Peyer's patch (tissue), 4 donors: ENCODE data around the gene ANKMY1. TPM values are rescaled to one million over a fixed set of nuclear protein-coding genes. Genes with fewer than 3 reads are reported as not detected.

Experiments used
- DNase-seq, 3 donors: peaks; one replicate each; pipeline ENCODE4 v3.0.0-alpha.2; 2017 to 2019
- H3K27ac ChIP-seq, 4 donors: fragments of 200-600 bp; sonication (generic); one replicate each; pipeline ENCODE4 v1.5.1; 2016 to 2019
- H3K27me3 ChIP-seq, 2 donors: fragments of 200-600 bp; sonication (generic); one replicate each; pipeline ENCODE4 v1.5.1; 2019
- H3K36me3 ChIP-seq, 3 donors: fragments of 200-600 bp; sonication (generic); one replicate each; pipeline ENCODE4 v1.5.1; 2016 to 2019
- H3K4me1 ChIP-seq, 4 donors: fragments of 200-600 bp; sonication (generic); one replicate each; pipeline ENCODE4 v1.5.1; 2016 to 2019
- H3K4me3 ChIP-seq, 4 donors: fragments of 200-600 bp; sonication (generic); 1 replicate in 3 of 4; 2 replicates in 1 of 4; pipeline ENCODE4 v1.5.1; 2016 to 2019; ENCODE audit warnings: mild to moderate bottlenecking in 1 of 4
- H3K9me3 ChIP-seq, 4 donors: fragments of 200-600 bp; sonication (generic); one replicate each; pipeline ENCODE4 v1.5.1; 2016 to 2019; ENCODE audit warnings: mild to moderate bottlenecking in 1 of 4
- POLR2A ChIP-seq, 2 donors: fragments of 450-650 bp; IDR thresholded peaks; one replicate each; pipeline ENCODE4 v1.5.1; 2017; ENCODE audit warnings: antibody characterized with exemption in 2 of 2, mild to moderate bottlenecking in 2 of 2, moderate library complexity in 2 of 2
- small RNA-seq, 2 donors: library from RNA; depleted of rRNA; stranded (forward); fragments of <200 nt; gene quantifications; one replicate each; pipeline ENCODE3, GENCODE V24; 2016
- total RNA-seq, 4 donors: library from RNA; depleted of rRNA; stranded (reverse); fragments of >200 nt; gene quantifications; one replicate each; pipeline ENCODE4 v1.1.0, GENCODE V29; 2016
- TF ChIP-seq, protein P1 (sequence below), 6 experiments: fragments of 450-650 bp in 4 of 6; fragments of 200-600 bp in 2 of 6; sonication (generic) in 1 of 6; IDR thresholded peaks; one replicate each; pipeline ENCODE4 v1.5.1; 2017 to 2019; ENCODE audit warnings: antibody characterized with exemption in 6 of 6, mild to moderate bottlenecking in 3 of 6, moderate library complexity in 1 of 6

Gene ANKMY1
- total RNA-seq, 4 donors from 2014 or later, result 27.8 to 89.1 (median 40.1) TPM

DNA sequence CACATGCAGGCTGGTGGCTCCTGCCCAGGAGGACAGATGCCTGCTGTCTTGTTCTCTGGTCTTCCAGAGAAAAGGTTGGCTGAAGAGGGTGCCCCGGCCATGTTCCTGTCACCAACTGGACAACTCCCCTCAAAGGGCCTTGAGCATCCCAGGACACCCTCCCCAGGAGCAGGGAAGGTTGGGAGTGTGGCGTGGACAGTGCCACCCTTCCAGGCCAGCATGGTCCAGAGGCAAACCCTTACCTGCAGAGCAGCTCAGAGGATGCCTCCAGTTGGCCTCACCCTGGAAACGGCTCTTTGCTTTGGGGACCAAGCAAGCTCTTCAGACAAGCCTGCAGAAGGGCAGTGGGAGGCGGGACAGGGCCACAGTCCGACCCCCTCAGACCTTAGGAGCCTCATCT is 127.2 kb downstream of the ANKMY1 start:
- DNase-seq, result no peak
- Histone ChIP-seq H3K36me3 (no peaks in the 10 kb centered on the region), H3K4me3 (no peak overlapping the region), H3K27ac (no peak overlapping the region), H3K4me1 (peaks cover 0 to 7% (median 2%) of the 10 kb centered on the region in 4 donors), H3K9me3 (no peaks in the 10 kb centered on the region), H3K27me3 (no peaks in the 10 kb centered on the region)
- no peak for TF ChIP-seq POLR2A (IDR thresholded peaks at IDR 0.05)
- TF ChIP-seq, protein P1, sequence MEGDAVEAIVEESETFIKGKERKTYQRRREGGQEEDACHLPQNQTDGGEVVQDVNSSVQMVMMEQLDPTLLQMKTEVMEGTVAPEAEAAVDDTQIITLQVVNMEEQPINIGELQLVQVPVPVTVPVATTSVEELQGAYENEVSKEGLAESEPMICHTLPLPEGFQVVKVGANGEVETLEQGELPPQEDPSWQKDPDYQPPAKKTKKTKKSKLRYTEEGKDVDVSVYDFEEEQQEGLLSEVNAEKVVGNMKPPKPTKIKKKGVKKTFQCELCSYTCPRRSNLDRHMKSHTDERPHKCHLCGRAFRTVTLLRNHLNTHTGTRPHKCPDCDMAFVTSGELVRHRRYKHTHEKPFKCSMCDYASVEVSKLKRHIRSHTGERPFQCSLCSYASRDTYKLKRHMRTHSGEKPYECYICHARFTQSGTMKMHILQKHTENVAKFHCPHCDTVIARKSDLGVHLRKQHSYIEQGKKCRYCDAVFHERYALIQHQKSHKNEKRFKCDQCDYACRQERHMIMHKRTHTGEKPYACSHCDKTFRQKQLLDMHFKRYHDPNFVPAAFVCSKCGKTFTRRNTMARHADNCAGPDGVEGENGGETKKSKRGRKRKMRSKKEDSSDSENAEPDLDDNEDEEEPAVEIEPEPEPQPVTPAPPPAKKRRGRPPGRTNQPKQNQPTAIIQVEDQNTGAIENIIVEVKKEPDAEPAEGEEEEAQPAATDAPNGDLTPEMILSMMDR (IDR thresholded peaks at IDR 0.05), result no peak

DNA sequence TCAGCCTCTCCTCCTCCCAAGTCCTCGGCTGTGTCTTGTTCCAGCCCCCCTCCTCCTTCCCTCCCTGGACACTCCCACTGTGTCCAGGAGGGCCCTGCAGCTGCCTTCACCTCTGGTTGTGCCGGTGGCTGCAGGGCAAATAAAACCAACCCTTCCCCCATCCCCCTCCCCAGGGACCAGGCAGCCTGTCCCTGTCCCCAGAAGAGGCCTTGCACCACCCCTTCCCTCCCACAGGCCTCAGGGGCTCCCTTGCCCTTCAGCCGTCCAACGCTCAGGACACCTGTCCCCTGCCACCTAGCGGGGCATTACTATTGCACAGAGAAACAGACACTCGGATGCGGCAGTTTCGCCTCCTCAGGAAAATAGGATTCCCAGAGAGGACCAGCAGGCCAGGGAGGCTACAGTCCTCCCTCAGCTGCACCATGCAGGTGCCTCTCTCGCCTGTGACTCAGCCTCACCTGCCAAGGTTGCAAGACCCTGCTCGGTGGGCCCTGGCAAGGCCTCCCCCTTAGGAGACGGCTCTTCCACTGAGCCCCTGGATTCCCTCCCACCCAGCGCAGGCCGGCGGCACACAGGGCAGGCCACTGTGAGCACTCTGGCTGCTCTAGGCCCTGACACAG is 127.8 kb downstream of the ANKMY1 start:
- Histone ChIP-seq H3K4me3 (no peak overlapping the region), H3K36me3 (no peaks in the 10 kb centered on the region), H3K9me3 (no peaks in the 10 kb centered on the region), H3K4me1 (peaks cover 0 to 7% (median 2%) of the 10 kb centered on the region in 4 donors), H3K27ac (no peak overlapping the region), H3K27me3 (no peaks in the 10 kb centered on the region)
- DNase-seq, result peak in 1 of 3 donors; percentile 41
- no peak for TF ChIP-seq POLR2A (IDR thresholded peaks at IDR 0.05)
- TF ChIP-seq, protein P1 (IDR thresholded peaks at IDR 0.05), result no peak

Small RNAs within 50 kb of the gene (small RNA-seq; reads per million reads assigned to genes)
- gene MIR149, result 1.6 to 1.8 reads per million in 2 donors

Other genes starting within 250 kb of the ANKMY1 start
- 10 to 100 TPM in 1 of 4 donors, 1 to 10 TPM in 3; 4.4 to 18.2 (median 7.1) TPM for gene GPC1, start 122.3 kb downstream of the ANKMY1 start, total RNA-seq
- 10 to 100 TPM in 1 of 4 donors, 1 to 10 TPM in 3; 4.2 to 10.1 (median 7.1) TPM for gene DUSP28, start 2.4 kb upstream of the ANKMY1 start, total RNA-seq
- gene RNPEPL1, start 10.5 kb upstream of the ANKMY1 start, total RNA-seq, result 100 to 1,000 TPM in 3 of 4 donors, 10 to 100 TPM in 1; 85.0 to 175 (median 154) TPM
- 10 to 100 TPM; 48.3 to 96.4 (median 78.9) TPM for gene CAPN10, start 28.7 kb upstream of the ANKMY1 start, total RNA-seq
- 100 to 1,000 TPM in 3 of 4 donors, 10 to 100 TPM in 1; 61.1 to 341 (median 261) TPM for gene GPR35, start 67.5 kb upstream of the ANKMY1 start, total RNA-seq
- gene AQP12B, start 124.9 kb upstream of the ANKMY1 start, total RNA-seq, result 1 to 10 TPM in 3 of 4 donors, not detected in 1; 1.9 to 9.6 (median 2.5) TPM
- gene AQP12A, start 133.9 kb upstream of the ANKMY1 start, total RNA-seq, result 1 to 10 TPM in 1 of 4 donors, not detected in 3; 9.2 TPM